H4 (cell line): Measurements from ENCODE around the gene HOXB2. TPM values are rescaled to one million over a fixed set of nuclear protein-coding genes. Genes with fewer than 3 reads are reported as not detected.
"Not testable (repeated sequence)": the region's sequence is repeated elsewhere in the genome, so short reads cannot be mapped to it uniquely, and the experiment has no call there.

Source experiments
- DNase-seq: peaks from one replicate; pipeline ENCODE4 v3.0.0-alpha.2; 2015; ENCODE audit warnings: low spot score
- total RNA-seq: library from RNA; depleted of rRNA; stranded (reverse); fragments of >200 nt; shearing (Covaris generic); gene quantifications from 2 replicates; pipeline ENCODE4 v1.2.3, GENCODE V29; 2014

HOXB2 gene
- total RNA-seq, 1 experiment from 2014 or later: 5.3 TPM

GRCh38 chr17:48514477-48514876 lies 30.4 kb downstream of the HOXB2 start:
- DNase-seq: no peak

GRCh38 chr17:48513666-48514455 lies 31.0 kb downstream of the HOXB2 start:
- DNase-seq: no peak

DNA sequence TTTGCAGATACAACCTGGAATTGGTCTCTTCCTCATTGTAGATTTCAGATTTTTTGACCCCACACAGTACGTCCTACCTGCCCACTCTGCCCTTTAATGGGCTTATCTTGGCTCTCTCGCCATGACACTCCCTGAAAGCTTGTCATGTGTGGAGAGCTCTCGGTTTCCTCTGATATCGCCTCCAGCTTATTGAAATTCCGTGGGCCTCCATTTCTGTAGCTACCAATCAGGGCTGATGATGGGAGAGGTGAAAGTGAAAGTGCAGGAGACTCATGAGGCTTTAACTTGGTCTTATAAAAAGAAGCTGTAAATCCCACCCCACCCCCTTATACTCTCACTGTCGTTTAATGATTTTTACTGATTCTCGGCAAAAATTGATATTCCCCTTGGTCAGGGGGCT lies 31.8 kb downstream of the HOXB2 start:
- no peak for DNase-seq

- no peak for DNase-seq
Observed at GRCh38 chr17:48510761-48511604, 33.9 kb downstream of the HOXB2 start.

GRCh38 chr17:48510381-48510760 lies 34.5 kb downstream of the HOXB2 start:
- DNase-seq: no peak

DNA sequence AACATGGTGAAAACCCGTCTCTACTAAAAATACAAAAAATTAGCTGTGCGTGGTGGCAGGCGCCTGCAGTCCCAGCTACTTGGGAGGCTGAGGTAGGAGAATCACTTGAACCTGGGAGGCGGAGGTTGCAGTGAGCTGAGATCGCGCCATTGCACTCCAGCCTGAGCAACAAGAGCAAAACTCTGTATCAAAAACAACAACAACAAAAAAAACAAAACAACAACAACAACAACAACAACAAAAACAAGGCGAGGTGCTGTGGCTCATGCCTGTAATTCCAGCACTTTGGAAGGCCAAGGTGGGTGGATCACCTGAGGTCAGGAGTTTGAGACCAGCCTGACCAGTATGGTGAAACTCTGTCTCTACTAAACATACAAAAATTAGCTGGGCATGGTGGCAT lies 35.2 kb downstream of the HOXB2 start:
- not testable (repeated sequence) for DNase-seq

GRCh38 chr17:48506246-48506645 lies 38.7 kb downstream of the HOXB2 start:
- DNase-seq: no peak

DNA sequence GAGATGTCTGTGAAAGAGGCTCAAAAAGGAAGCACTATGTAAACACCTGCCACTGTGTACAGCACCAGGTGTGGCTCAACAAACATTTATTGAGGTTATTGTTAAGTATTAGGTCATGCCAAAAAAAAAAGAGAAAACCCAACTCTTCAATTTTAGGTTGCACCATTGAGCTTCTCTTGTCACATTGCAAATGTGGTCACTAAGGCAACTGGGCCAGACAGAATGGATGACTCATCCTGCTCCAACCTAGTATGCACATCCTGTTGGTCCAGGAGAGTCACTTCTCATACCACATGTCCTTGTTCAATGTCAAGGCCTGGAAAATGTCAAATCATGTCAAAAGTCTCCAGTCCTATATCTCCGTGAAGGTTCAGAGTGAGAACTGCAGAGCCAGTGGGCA lies 39.1 kb downstream of the HOXB2 start:
- DNase-seq: peak; percentile 86

- DNase-seq: no peak
Observed at GRCh38 chr17:48504953-48505352, 40.0 kb downstream of the HOXB2 start.

DNA sequence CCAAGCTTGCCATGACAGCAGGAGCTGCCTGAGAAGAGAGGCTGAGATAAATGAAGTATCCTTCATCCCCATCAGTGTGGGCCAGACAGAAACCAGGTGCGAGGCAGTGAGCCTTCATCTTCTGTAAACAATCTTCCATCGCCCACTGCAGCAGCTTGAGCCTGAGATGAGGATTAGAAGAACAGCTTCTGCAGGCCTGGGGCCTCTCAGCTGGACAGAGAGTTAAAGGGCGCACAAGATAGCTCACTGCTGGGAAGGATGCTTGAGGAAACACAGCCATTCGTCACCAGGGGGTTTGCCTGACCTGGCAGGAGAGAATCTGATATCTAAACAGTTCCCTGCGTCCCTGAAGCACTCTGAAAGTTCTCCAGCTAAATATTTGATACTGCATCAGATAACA lies 41.2 kb downstream of the HOXB2 start:
- no peak for DNase-seq

- DNase-seq: no peak
Observed at GRCh38 chr17:48502901-48503300, 42.0 kb downstream of the HOXB2 start.

DNA sequence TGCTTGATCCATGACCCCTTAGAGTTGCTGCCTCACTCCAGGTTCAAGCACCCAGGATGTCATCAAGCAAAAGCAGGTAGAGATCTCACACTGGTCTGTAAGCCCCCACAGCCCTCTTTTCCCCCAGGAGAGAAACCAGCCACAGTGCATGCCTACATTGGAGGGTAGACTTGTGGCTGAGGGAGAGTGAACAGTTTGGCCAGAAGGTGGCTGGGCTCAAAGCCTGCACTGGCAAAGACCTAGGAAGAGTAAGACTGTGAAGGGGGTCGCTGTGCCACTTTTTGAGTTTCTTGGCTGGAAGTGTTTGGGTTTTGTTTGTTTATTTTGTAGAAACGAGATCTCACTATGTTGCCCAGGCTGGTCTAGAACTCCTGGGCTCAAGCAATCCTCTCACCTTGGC lies 42.6 kb downstream of the HOXB2 start:
- DNase-seq: no peak

DNA sequence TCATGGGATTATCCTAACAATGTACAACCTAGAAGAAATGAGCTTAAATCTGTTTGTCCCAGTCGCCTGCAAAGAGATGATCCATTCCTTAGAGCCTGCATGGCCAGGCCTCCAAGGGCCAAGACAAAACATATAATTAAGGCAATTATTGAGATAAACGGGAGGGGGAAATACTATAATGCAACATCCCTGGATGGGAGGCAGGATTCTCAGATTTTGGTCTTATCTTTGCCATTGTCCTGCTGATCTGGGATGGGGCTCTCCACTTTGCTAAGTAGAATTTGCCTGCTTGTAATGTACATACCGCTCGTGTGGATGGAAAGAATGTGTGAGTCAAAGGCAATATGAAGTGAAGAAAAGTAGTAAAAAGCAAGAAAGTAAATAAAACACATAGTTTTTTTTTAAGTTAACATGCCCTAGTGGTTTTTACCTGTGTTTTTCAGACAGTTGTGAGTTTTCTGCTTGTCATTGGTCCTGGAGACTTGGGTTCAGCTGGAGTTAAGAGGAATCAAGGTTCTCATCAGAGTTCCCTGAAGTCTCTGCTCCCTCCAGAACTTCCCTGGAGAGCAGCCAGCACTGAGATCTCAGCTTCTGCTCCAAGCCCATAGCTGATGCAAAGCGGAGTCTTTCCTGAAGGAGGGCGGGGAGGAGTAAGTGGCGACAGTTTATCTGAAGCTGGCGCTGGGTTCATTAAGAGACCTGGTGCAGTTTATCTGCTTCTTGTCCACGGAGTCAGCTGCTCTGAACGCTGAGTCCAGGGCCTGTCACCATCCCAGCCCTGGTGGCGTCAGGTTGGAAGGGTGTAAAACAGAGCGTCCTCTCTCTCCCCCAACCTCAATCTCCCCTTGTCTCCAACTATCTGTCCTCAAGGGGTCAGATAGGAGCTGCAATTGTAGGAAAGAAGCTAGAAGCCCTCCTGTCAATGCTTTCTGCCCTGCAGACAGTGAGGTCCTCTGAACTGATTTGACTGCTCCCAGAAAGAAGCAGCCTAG lies 44.2 kb downstream of the HOXB2 start:
- DNase-seq: no peak

DNA sequence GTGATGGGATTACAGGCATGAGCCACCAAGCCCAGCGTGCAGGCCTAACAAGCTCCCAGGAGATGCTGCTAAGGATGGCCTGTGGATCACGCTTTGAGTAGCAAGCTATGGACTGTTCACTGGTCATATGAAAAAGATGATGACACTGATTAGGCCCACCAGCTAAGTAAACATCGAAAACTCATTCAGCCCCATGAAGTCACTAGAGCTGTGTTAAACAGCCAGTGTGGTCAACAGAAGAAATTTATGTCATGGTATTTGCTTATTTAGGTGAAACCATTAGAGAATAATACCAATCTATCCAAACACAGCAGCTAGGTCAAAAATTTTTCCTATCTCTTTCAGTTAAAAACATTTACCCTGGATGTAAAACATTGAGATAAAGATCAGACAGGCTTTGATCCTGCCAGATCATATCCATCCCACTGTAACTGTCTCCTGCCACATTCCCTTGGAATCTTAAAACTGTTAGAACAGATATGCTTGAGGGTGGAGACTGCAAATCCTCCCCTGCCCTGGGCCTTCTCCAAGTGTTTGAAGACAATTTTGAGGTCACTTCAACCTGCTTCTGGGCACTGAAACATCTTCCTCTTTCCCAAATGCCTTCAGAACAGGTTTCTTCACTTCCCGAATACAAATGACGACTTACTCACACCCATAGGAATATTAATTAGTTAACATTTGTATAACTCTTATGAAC lies 45.0 kb downstream of the HOXB2 start:
- DNase-seq: no peak

DNA sequence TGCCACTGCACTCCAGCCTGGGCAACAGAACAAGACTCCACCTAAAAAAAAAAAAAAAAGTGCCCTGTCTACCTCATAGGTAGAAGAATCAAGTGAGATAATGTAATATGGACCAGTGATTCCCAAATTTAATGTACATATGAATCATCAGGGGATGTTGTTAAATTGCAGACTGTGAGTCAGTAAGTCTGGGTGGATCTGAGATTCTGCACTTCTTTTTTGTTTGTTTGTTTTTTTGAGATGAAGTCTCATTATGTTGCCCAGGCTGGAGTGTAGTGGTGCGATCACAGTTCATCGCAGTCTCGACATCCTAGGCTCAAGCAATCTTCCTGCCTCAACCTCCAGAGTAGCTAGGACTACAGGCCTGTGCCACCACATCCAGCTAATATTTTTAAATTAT lies 45.7 kb downstream of the HOXB2 start:
- no peak for DNase-seq

GRCh38 chr17:48498164-48498850 lies 46.6 kb downstream of the HOXB2 start:
- no peak for DNase-seq

GRCh38 chr17:48497103-48497502 lies 47.8 kb downstream of the HOXB2 start:
- DNase-seq: peak; percentile 85

DNA sequence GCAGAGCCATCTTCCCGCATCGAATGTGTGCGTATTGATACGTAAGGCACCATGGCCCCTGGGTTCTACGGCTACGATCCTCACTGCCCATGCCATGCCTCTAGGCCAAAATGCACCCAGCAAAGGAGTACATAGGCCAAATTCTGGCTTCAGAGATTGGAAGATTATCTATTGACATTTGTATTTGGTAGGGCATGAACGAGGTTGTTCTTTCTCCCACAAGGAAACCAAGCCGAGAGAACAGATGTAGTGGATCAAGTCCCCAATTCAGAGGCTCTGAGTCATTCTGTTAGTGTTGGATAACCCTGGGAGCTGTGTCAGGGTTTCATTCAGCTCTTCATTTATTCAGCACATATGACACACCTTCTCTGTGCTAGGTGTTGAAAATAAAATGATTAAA lies 50.6 kb downstream of the HOXB2 start:
- no peak for DNase-seq
